ENCODE data around the gene MELK. TPM values are rescaled to one million over a fixed set of nuclear protein-coding genes. Genes with fewer than 3 reads are reported as not detected.

Gene MELK
- polyA plus RNA-seq, 3 donors, result 0.08 TPM; not detected in 2

DNA sequence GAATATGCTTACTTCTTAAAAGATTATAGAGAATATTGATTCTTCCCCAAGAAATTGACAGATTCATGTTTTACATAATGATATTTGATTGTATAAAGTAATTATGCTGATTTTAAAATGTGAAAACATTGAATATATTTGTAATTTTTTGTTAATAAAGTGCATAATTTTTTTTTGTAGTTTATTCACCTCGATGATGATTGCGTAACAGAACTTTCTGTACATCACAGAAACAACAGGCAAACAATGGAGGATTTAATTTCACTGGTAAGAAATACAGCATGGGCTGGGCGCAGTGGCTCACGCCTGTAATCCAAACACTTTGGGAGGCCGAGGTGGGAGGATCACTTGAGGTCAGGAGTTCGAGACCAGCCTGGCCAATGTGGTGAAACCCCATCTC is 70.1 kb downstream of the MELK start:
- Histone ChIP-seq H4K20me1 (ENCODE audit: insufficient read depth, low read length) (no peaks in the 10 kb centered on the region), H3K9ac (ENCODE audit: insufficient read depth, low read length, poor library complexity, severe bottlenecking) (no peak overlapping the region), H3K4me3 (replicated peaks in 1 of 3; ENCODE audit: low read depth in 2 of 3, low read length in 3 of 3) (no peak overlapping the region), H3K4me2 (replicated peaks; ENCODE audit: extremely low read depth, low read length, poor library complexity, severe bottlenecking) (no peak overlapping the region), H3K36me3 (replicated peaks in 1 of 2; ENCODE audit: control insufficient read depth in 1 of 2, insufficient read depth in 2 of 2, low read length in 2 of 2) (peaks cover 17 to 75% of the 10 kb centered on the region in 2 donors), H3K27ac (ENCODE audit: low read depth in 1 of 2, low read length in 2 of 2) (no peak overlapping the region), H3K27me3 (ENCODE audit: control insufficient read depth in 2 of 2, insufficient read depth in 2 of 2, low read length in 2 of 2) (no peaks in the 10 kb centered on the region), H3K9me3 (replicated peaks in 1 of 2; ENCODE audit: control insufficient read depth in 1 of 2, insufficient read depth in 1 of 2, low read length in 2 of 2) (no peaks in the 10 kb centered on the region), H2AFZ (ENCODE audit: insufficient read depth, low read depth, low read length, poor library complexity, severe bottlenecking) (no peak overlapping the region), H3K4me1 (ENCODE audit: control insufficient read depth in 1 of 2, insufficient read depth in 2 of 2, low read length in 2 of 2) (no peaks in the 10 kb centered on the region), H3K79me2 (ENCODE audit: insufficient read depth, low read length) (no peaks in the 10 kb centered on the region)
- intact Hi-C loops (cut with micrococcal nuclease), result no loop called here
- Mint-ChIP-seq H3K4me3 (no peak overlapping the region), H3K27ac (no peak overlapping the region), H3K36me3 (peaks cover 41 to 73% of the 10 kb centered on the region in 2 donors), H3K27me3 (ENCODE audit: low read depth in 3 of 3) (no peaks in the 10 kb centered on the region), H3K9me3 (no peaks in the 10 kb centered on the region), H3K4me1 (no peaks in the 10 kb centered on the region)
- WGBS (ENCODE audit: insufficient coverage), result no CpG with 5 or more reads among the region's 6 CpGs
- TF ChIP-seq, protein P1, sequence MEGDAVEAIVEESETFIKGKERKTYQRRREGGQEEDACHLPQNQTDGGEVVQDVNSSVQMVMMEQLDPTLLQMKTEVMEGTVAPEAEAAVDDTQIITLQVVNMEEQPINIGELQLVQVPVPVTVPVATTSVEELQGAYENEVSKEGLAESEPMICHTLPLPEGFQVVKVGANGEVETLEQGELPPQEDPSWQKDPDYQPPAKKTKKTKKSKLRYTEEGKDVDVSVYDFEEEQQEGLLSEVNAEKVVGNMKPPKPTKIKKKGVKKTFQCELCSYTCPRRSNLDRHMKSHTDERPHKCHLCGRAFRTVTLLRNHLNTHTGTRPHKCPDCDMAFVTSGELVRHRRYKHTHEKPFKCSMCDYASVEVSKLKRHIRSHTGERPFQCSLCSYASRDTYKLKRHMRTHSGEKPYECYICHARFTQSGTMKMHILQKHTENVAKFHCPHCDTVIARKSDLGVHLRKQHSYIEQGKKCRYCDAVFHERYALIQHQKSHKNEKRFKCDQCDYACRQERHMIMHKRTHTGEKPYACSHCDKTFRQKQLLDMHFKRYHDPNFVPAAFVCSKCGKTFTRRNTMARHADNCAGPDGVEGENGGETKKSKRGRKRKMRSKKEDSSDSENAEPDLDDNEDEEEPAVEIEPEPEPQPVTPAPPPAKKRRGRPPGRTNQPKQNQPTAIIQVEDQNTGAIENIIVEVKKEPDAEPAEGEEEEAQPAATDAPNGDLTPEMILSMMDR (IDR thresholded peaks at IDR 0.05), result no peak
- DNase-seq, result no peak

DNA sequence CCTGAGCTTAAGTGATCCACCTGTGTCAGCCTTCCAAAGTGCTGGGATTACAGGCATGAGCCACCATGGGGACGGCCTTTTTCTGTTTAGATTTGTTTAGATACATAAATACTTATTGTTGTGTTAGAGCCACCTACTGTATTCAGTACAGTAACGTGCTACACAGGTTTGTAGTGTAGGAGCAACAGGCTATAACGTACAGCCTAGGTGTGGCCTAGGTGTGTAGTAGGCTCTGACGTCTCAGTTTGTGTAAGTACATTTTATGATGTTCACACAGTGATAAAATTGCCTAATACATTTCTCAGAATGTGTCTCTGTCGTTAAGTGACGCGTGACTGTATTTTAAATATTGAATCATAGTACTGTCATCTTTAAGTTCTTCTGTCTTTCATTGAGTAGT is 84.1 kb downstream of the MELK start:
- Histone ChIP-seq H3K36me3 (replicated peaks in 1 of 2; ENCODE audit: control insufficient read depth in 1 of 2, insufficient read depth in 2 of 2, low read length in 2 of 2) (peaks cover 15 to 74% of the 10 kb centered on the region in 2 donors), H4K20me1 (ENCODE audit: insufficient read depth, low read length) (no peaks in the 10 kb centered on the region), H3K4me1 (ENCODE audit: control insufficient read depth in 1 of 2, insufficient read depth in 2 of 2, low read length in 2 of 2) (no peaks in the 10 kb centered on the region), H3K4me2 (replicated peaks; ENCODE audit: extremely low read depth, low read length, poor library complexity, severe bottlenecking) (no peak overlapping the region), H3K9ac (ENCODE audit: insufficient read depth, low read length, poor library complexity, severe bottlenecking) (no peak overlapping the region), H3K4me3 (replicated peaks in 1 of 3; ENCODE audit: low read depth in 2 of 3, low read length in 3 of 3) (no peak overlapping the region), H3K79me2 (ENCODE audit: insufficient read depth, low read length) (no peaks in the 10 kb centered on the region), H3K27ac (ENCODE audit: low read depth in 1 of 2, low read length in 2 of 2) (no peak overlapping the region), H3K9me3 (replicated peaks in 1 of 2; ENCODE audit: control insufficient read depth in 1 of 2, insufficient read depth in 1 of 2, low read length in 2 of 2) (no peaks in the 10 kb centered on the region), H2AFZ (ENCODE audit: insufficient read depth, low read depth, low read length, poor library complexity, severe bottlenecking) (no peak overlapping the region), H3K27me3 (ENCODE audit: control insufficient read depth in 2 of 2, insufficient read depth in 2 of 2, low read length in 2 of 2) (no peaks in the 10 kb centered on the region)
- no peaks in the 10 kb centered on the region for H3K27me3 Mint-ChIP-seq (ENCODE audit: low read depth in 3 of 3)
- intact Hi-C loops (cut with micrococcal nuclease), result no loop called here
- DNase-seq, result no peak
- H3K36me3 Mint-ChIP-seq, result peaks cover 44 to 90% of the 10 kb centered on the region in 2 donors
- H3K27ac Mint-ChIP-seq, result no peak overlapping the region
- WGBS (ENCODE audit: insufficient coverage), result no CpG with 5 or more reads among the region's 7 CpGs
- no peak overlapping the region for H3K4me3 Mint-ChIP-seq
- H3K4me1 Mint-ChIP-seq, result peaks cover 2% of the 10 kb centered on the region
- no peaks in the 10 kb centered on the region for H3K9me3 Mint-ChIP-seq
- TF ChIP-seq, protein P1 (IDR thresholded peaks at IDR 0.05), result no peak
